22Rv1 (cell line): ENCODE measurements around the gene KLF2.

Experiments
- H3K27ac ChIP-seq: fragments of 450-650 bp; 2 replicates; pipeline ENCODE4 v1.5.1; 2017
- ZFX ChIP-seq: fragments of 450-650 bp; IDR thresholded peaks from 2 replicates; pipeline ENCODE4 v1.6.1; 2017; ENCODE audit warnings: antibody characterized with exemption, borderline replicate concordance
- TF ChIP-seq, protein P1 (sequence below): fragments of 450-650 bp; IDR thresholded peaks from 2 replicates; pipeline ENCODE4 v1.5.1; 2017; ENCODE audit warnings: mild to moderate bottlenecking

Gene KLF2

DNA sequence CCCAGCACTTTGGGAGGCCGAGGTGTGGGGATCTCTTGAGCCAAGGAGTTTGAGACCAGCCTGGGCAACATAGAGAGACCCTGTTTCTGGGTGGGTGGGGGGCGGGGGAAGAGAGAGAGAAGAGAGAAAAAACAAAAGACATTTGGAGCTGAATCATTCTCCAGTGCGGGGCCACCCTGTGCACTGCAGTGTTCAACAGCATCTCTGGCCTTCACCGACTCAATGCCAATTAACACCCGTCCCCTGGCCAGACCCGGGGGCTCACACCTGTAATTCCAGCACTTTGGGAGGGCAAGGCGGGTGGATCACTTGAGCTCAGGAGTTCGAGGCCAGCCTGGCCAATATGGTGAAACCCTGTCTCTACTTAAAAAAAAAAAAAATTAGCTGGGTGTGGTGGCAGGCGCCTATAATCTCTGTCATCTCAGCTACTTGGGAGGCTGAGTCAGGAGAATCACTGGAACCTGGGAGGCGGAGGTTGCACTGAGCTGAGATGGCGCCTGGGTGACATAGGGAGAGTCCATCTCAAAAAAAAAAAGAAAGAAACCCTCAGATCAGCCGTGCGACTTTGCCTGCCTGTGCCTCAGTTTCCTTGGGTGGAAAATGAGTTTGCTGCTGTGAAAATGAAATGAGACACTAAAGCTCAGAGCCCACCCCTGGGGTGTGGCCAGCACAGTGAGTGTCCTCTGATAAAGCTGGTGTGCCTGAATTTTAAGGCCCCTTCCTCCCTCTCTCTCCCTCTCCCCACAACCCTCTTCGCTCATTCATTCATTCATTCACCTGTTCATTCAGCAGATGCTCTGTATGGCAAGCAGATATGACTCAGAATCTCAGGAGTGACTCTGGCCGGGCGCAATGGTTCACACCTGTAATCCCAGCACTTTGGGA is 6.4 kb downstream of the KLF2 start:
- TF ChIP-seq ZFX, result no peak
- TF ChIP-seq, protein P1, sequence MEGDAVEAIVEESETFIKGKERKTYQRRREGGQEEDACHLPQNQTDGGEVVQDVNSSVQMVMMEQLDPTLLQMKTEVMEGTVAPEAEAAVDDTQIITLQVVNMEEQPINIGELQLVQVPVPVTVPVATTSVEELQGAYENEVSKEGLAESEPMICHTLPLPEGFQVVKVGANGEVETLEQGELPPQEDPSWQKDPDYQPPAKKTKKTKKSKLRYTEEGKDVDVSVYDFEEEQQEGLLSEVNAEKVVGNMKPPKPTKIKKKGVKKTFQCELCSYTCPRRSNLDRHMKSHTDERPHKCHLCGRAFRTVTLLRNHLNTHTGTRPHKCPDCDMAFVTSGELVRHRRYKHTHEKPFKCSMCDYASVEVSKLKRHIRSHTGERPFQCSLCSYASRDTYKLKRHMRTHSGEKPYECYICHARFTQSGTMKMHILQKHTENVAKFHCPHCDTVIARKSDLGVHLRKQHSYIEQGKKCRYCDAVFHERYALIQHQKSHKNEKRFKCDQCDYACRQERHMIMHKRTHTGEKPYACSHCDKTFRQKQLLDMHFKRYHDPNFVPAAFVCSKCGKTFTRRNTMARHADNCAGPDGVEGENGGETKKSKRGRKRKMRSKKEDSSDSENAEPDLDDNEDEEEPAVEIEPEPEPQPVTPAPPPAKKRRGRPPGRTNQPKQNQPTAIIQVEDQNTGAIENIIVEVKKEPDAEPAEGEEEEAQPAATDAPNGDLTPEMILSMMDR, result no peak

DNA sequence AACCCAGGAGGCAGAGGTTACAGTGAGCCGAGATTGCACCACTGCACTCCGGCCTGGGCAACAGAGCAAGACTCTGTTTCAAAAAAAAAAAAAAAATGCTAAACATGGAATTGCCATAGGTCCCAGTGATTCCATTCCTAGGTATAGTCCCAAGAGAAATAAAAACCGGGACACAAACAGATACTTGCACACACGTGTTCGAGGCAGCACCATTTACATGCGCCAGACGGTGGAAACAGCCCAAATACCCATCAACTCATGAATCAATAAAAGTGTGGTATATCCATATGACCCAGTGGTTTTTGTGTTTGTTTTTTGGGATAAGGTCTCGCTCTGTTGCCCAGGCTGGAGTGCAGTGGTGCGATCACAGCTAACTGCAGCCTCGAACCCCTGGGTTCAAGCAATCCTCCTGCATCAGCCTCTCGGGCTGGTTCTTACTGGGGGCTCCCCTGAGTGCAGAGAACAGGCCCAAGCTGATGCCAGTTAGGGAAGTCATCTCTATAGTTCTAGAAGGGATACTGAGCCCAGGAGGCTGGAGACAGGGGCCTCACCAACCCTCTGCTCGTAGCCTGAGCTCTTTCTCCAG is 8.5 kb downstream of the KLF2 start:
- TF ChIP-seq ZFX, result no peak
- TF ChIP-seq, protein P1, result no peak
- H3K27ac ChIP-seq, result no peak overlapping the region

More for the DNA sequence above, 6.4 kb downstream of the KLF2 start:
- H3K27ac ChIP-seq, result no peak overlapping the region

DNA sequence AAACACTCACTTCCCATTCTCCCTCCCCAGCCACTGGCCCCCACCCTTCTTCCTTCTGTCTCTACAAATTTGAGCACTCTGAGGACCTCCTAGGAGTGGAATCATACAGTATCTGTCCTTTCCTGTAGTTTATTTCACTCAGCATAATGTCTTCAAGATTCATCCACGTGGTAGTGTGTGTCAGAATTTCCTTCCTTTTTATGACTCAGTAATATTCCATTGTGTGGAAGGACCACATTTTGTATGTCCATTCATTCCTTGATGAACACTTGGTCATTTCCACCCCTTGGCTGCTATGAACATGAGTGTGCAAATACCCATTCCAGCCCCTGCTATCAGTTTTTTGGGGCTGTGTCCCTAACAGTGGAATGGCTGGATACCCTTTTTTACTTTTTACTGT is 9.8 kb downstream of the KLF2 start:
- H3K27ac ChIP-seq, result no peak overlapping the region
- TF ChIP-seq, protein P1, result no peak
- TF ChIP-seq ZFX, result no peak

DNA sequence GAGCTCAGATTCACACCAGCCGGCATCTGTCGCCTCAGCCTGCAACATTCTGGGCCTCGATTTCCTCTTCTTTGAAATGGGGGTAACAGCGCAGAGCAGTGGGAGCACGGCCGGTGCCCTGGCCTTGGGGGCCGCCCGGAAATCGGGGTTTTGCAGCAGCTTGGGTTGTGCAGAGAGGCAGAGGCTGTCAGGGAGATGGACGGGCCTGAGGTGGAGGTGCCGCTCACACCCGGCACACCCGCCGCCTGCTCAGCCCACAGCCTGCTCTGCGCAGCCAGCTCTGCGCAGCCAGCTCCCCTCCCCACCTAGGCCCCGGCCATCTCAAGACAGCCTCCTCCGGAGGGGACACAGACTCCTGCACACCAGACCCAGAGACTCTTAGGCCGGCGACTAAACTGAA is 10.6 kb downstream of the KLF2 start:
- no peak overlapping the region for H3K27ac ChIP-seq
- no peak for TF ChIP-seq ZFX
- TF ChIP-seq, protein P1, result no peak

DNA sequence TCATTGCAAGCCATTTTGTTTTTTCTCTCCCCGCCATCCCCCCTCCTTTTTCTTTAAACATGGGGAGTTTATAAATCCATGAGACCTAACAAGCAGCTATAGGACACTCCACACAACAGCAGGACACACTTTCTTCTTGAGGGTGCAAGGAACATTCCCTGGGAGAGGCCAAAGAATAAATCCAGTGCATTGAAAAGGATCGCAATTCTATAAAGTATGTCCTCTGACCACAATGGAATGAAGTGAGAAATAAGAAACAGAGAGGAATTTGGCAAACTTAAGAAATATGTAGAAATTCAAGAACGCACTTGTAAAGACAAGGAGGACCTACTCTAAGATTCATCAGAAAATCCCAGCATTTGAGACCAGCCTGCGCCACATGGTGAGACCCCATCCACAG is 11.9 kb downstream of the KLF2 start:
- TF ChIP-seq ZFX, result no peak
- TF ChIP-seq, protein P1, result no peak
- H3K27ac ChIP-seq, result no peak overlapping the region

DNA sequence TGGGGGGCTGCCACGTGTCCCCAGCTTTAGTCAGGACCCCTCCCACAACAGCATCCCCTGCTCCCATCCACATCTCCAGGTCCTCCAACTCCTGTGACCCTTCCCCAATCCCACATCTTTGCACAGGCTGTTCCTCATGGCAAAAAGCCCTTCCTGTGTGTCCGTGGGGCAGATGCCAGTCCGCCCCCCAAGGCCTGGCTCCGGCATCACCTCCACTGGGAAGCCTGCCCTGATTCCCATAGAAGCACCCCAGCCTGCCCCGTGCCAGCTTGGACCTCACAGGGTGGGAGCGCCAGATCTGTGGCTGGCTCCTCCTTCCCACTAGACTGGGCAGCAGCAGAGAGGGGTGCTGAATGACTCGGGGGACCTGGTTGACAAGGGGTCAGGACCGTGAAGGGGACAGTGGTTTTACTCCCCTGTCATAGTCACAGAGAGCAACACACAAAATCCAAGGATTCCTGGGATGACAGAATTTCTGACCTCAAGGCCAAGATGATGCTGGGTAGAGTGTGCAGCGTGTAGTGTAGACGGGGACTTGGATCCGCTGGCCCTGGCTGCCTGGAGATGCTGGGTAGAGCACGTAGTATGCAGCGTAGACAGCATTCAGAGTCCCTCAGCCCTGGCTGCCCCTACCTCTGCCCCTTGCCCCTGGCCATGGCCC is 13.3 kb downstream of the KLF2 start:
- no peak overlapping the region for H3K27ac ChIP-seq
- no peak for TF ChIP-seq ZFX
- TF ChIP-seq, protein P1, result no peak
